Stimulated activated naive CD4-positive, alpha-beta T cell (primary cell): ENCODE measurements around the gene TRMT61A.
"Not testable (repeated sequence)": the region's sequence is repeated elsewhere in the genome, so short reads cannot be mapped to it uniquely, and the experiment has no call there.

Experiments used
- DNase-seq, 6 experiments: peaks; one replicate each; lab custom pipeline; 2025; lab: John Stamatoyannopoulos, UW

The TRMT61A gene

GRCh38 chr14:103522649-103523574 is 6.1 kb upstream of the TRMT61A start, which contains the start of gene CKB:
Gene CKB, minus strand, starts transcription at chr14:103522830. Its CDS starts 337 bp downstream, at chr14:103522493.
- DNase-seq = no peak

GRCh38 chr14:103523575-103523954 is 5.4 kb upstream of the TRMT61A start:
- DNase-seq = no peak

- no peak for DNase-seq
Measured at GRCh38 chr14:103524002-103524935, 4.7 kb upstream of the TRMT61A start.

GRCh38 chr14:103525430-103526246 is 3.4 kb upstream of the TRMT61A start:
- DNase-seq = not testable (repeated sequence)

- DNase-seq = no peak
Measured at GRCh38 chr14:103526247-103526913, 2.6 kb upstream of the TRMT61A start.

- no peak for DNase-seq
Measured at GRCh38 chr14:103526914-103527248, 2.1 kb upstream of the TRMT61A start.

- DNase-seq = no peak
Measured at GRCh38 chr14:103527408-103528145, 1.4 kb upstream of the TRMT61A start.

- no peak for DNase-seq
Measured at GRCh38 chr14:103528146-103528586, 830 bp upstream of the TRMT61A start.

- DNase-seq = no peak
Measured at GRCh38 chr14:103529383-103530365, 678 bp downstream of the TRMT61A start.

GRCh38 chr14:103530390-103530789 is 1.4 kb downstream of the TRMT61A start:
- peak in 3 of 6 experiments; percentile 5 to 18 (median 12) for DNase-seq

- DNase-seq = no peak
Measured at GRCh38 chr14:103530831-103531230, 1.8 kb downstream of the TRMT61A start.

- DNase-seq = no peak
Measured at GRCh38 chr14:103531421-103532215, 2.6 kb downstream of the TRMT61A start.

- no peak for DNase-seq
Measured at GRCh38 chr14:103532216-103533136, 3.5 kb downstream of the TRMT61A start.

- DNase-seq = no peak
Measured at GRCh38 chr14:103533137-103533998, 4.4 kb downstream of the TRMT61A start.

GRCh38 chr14:103533999-103534575 is 5.1 kb downstream of the TRMT61A start:
- DNase-seq = no peak

GRCh38 chr14:103534576-103535061 is 5.6 kb downstream of the TRMT61A start:
- DNase-seq = no peak
